ENCODE results near the gene SEL1L3. TPM values are rescaled to one million over a fixed set of nuclear protein-coding genes. Genes with fewer than 3 reads are reported as not detected.
A peak's percentile ranks its signal among the peaks of the same experiment; 100 is the strongest.

The SEL1L3 gene
- total and polyA plus RNA-seq, 2 donors (not counting 3 experiments of a cell fraction or from before 2014, with no cell fraction given) = 53.4 to 122 TPM

GRCh38 chr4:25900310-25900709 is 37.5 kb upstream of the SEL1L3 start:
- POLR2A ChIA-PET = no interaction called here
- FAIRE-seq (no peak), DNase-seq (ENCODE audit: low read depth, low spot score) (no peak)
- no peak overlapping the region for H3K9ac ChIP-seq (replicated peaks; ENCODE audit: extremely low read depth, insufficient read depth, low read length)
- no peaks in the 10 kb centered on the region for H3K79me2 ChIP-seq (ENCODE audit: control insufficient read depth, insufficient read depth, low read length)
- no peaks in the 10 kb centered on the region for H3K36me3 ChIP-seq (ENCODE audit: control insufficient read depth in 2 of 2, extremely low read depth in 1 of 2, insufficient read depth in 2 of 2, low read length in 2 of 2)
- no peak overlapping the region for H3K4me2 ChIP-seq (ENCODE audit: insufficient read depth, low read length)
- BruUV-seq (replicated peaks) = no TSS peak
- CTCF ChIA-PET = interaction anchor here (1.0 kb wide), 1 partner anchor 11 kb away, joined by 3 read pairs; no protein-coding TSS in a partner anchor
- H2AFZ ChIP-seq (ENCODE audit: low read depth, low read length) = no peak overlapping the region
- no peaks in the 10 kb centered on the region for H3K4me1 ChIP-seq (ENCODE audit: control insufficient read depth, extremely low read depth, insufficient read depth, low read length)
- H3K27me3 ChIP-seq (ENCODE audit: control insufficient read depth in 2 of 2, insufficient read depth in 2 of 2, low read length in 2 of 2) = no peaks in the 10 kb centered on the region
- TF ChIP-seq JUN (IDR thresholded peaks at IDR 0.05; ENCODE audit: borderline replicate concordance, insufficient read depth, insufficient read length, low read depth) = no peak
- no peak for TF ChIP-seq EZH2 (IDR thresholded peaks at IDR 0.05; ENCODE audit: borderline replicate concordance, low read depth, low read length, severe bottlenecking)
- no peak for TF ChIP-seq POLR2AphosphoS5 (IDR thresholded peaks at IDR 0.05; ENCODE audit: insufficient read depth, low read depth, low read length)
- TF ChIP-seq, protein P1, sequence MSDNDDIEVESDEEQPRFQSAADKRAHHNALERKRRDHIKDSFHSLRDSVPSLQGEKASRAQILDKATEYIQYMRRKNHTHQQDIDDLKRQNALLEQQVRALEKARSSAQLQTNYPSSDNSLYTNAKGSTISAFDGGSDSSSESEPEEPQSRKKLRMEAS (IDR thresholded peaks at IDR 0.05; ENCODE audit: insufficient read depth, insufficient read length) = no peak
- TF ChIP-seq FOS (IDR thresholded peaks at IDR 0.05; ENCODE audit: borderline replicate concordance, insufficient read depth, low read length) = peak; percentile 21
- no peak overlapping the region for H3K4me3 ChIP-seq (replicated peaks in 1 of 3; ENCODE audit: insufficient read depth in 1 of 3, low read depth in 1 of 3, low read length in 3 of 3)
- no peaks in the 10 kb centered on the region for H4K20me1 ChIP-seq (replicated peaks; ENCODE audit: control insufficient read depth, extremely low read depth, insufficient read depth, low read length)
- H3K9me3 ChIP-seq (replicated peaks; ENCODE audit: control insufficient read depth, insufficient read depth, low read length) = no peaks in the 10 kb centered on the region
- dilution Hi-C loops (cut with MboI; ENCODE audit: extremely low pct_ligation_motif_present, low sequenced_read_pairs) = no loop called here
- no peaks in the 10 kb centered on the region for H3K9me1 ChIP-seq (replicated peaks; ENCODE audit: control insufficient read depth, extremely low read depth, insufficient read depth, low read length)
- intact Hi-C loops (cut with micrococcal nuclease) = no loop called here
- H3K27ac ChIP-seq (ENCODE audit: insufficient read depth, low read depth, low read length) = no peak overlapping the region

DNA sequence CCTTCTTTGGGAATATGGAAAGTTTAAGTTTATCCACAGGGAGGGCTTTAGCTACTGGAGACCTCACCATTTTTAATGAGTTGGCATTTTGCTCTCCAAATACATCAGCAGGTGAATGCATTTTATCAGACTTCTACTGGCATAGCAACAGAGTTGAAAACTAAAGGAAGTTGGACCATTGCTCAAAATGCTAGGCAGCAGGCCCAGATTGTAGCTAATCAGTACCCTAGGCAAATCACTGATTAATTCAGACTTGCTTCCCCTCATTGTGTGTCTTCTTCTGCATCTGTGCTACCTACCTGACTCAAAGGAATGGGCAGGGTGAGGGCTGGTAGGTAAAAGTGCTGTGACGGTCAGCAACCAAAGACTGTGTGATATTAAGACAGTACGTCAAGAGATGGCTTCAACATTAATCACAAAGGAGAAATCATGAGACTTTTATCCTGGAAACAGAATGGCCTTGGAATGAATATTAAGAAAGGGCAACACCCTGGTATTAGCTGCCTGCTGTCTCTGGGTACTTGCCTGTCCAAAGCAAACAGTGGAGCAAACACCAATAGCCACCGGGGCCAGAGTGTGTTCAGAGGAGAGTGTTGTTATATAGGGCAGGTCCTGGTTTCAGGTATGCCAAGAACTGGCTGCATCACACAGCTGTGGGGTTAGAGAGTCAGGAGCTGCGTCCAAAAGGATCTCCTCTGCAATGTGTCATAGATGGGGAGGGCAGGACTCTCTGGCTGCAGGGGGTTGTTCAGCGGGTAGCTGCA is 34.2 kb upstream of the SEL1L3 start:
- H3K79me2 ChIP-seq (ENCODE audit: control insufficient read depth, insufficient read depth, low read length) = no peaks in the 10 kb centered on the region
- no peaks in the 10 kb centered on the region for H3K4me1 ChIP-seq (ENCODE audit: control insufficient read depth, extremely low read depth, insufficient read depth, low read length)
- H3K9me3 ChIP-seq (replicated peaks; ENCODE audit: control insufficient read depth, insufficient read depth, low read length) = no peaks in the 10 kb centered on the region
- H3K9ac ChIP-seq (replicated peaks; ENCODE audit: extremely low read depth, insufficient read depth, low read length) = no peak overlapping the region
- ChIA-PET CTCF (no interaction called here), POLR2A (no interaction called here)
- H3K27ac ChIP-seq (ENCODE audit: insufficient read depth, low read depth, low read length) = no peak overlapping the region
- no peaks in the 10 kb centered on the region for H3K27me3 ChIP-seq (ENCODE audit: control insufficient read depth in 2 of 2, insufficient read depth in 2 of 2, low read length in 2 of 2)
- H3K4me3 ChIP-seq (replicated peaks in 1 of 3; ENCODE audit: insufficient read depth in 1 of 3, low read depth in 1 of 3, low read length in 3 of 3) = no peak overlapping the region
- intact Hi-C loops (cut with micrococcal nuclease) (no loop called here), dilution Hi-C loops (cut with MboI; ENCODE audit: extremely low pct_ligation_motif_present, low sequenced_read_pairs) (no loop called here)
- H3K4me2 ChIP-seq (ENCODE audit: insufficient read depth, low read length) = no peak overlapping the region
- H3K36me3 ChIP-seq (ENCODE audit: control insufficient read depth in 2 of 2, extremely low read depth in 1 of 2, insufficient read depth in 2 of 2, low read length in 2 of 2) = no peaks in the 10 kb centered on the region
- no peak for TF ChIP-seq CTCF (IDR thresholded peaks at IDR 0.05; ENCODE audit: extremely low read depth in 1 of 2, insufficient read depth in 1 of 2, low read depth in 1 of 2, low read length in 2 of 2)
- no peak for TF ChIP-seq FOS (IDR thresholded peaks at IDR 0.05; ENCODE audit: borderline replicate concordance, insufficient read depth, low read length)
- no peak for TF ChIP-seq GATA2 (IDR thresholded peaks at IDR 0.05; ENCODE audit: insufficient read depth, insufficient read length, low read depth, low read length)
- no peak for TF ChIP-seq POLR2AphosphoS5 (IDR thresholded peaks at IDR 0.05; ENCODE audit: insufficient read depth, low read depth, low read length)
- no peak for TF ChIP-seq POLR2A (IDR thresholded peaks at IDR 0.05; ENCODE audit: low read depth, low read length)
- TF ChIP-seq EZH2 (IDR thresholded peaks at IDR 0.05; ENCODE audit: borderline replicate concordance, low read depth, low read length, severe bottlenecking) = no peak
- TF ChIP-seq, protein P1 (IDR thresholded peaks at IDR 0.05; ENCODE audit: insufficient read depth, insufficient read length) = no peak
- TF ChIP-seq JUN (IDR thresholded peaks at IDR 0.05; ENCODE audit: borderline replicate concordance, insufficient read depth, insufficient read length, low read depth) = no peak
- TF ChIP-seq MYC (IDR thresholded peaks at IDR 0.05; ENCODE audit: low read depth, low read length) = no peak
- H2AFZ ChIP-seq (ENCODE audit: low read depth, low read length) = no peak overlapping the region
- DNase-seq (ENCODE audit: low read depth, low spot score) (no peak), FAIRE-seq (peak; percentile 4)
- no peaks in the 10 kb centered on the region for H3K9me1 ChIP-seq (replicated peaks; ENCODE audit: control insufficient read depth, extremely low read depth, insufficient read depth, low read length)
- no peaks in the 10 kb centered on the region for H4K20me1 ChIP-seq (replicated peaks; ENCODE audit: control insufficient read depth, extremely low read depth, insufficient read depth, low read length)
- no TSS peak for BruUV-seq (replicated peaks)

All from endothelial cell of umbilical vein (primary cell).